Astrocyte of the cerebellum (primary cell): ENCODE data around the gene FAM120B.

Experiments used
- DNase-seq: peaks from one replicate; pipeline ENCODE4 v3.0.0-alpha.2; 2011; ENCODE audit warnings: low read depth
- H3K4me3 ChIP-seq: 2 replicates; pipeline ENCODE4 v1.5.1; 2011; ENCODE audit warnings: mild to moderate bottlenecking, low read depth, low read length, moderate library complexity
- in situ Hi-C: cut with HindIII; loops from 2 replicates; pipeline ENCODE4 v1.10.0; 2017; ENCODE audit warnings: low sequenced_read_pairs
- TF ChIP-seq, protein P1 (sequence below): IDR thresholded peaks from 2 replicates; pipeline ENCODE4 v1.5.1; 2012; ENCODE audit warnings: low read length, low read depth, moderate library complexity, mild to moderate bottlenecking; ENCODE audit errors: missing control alignments

FAM120B gene

DNA sequence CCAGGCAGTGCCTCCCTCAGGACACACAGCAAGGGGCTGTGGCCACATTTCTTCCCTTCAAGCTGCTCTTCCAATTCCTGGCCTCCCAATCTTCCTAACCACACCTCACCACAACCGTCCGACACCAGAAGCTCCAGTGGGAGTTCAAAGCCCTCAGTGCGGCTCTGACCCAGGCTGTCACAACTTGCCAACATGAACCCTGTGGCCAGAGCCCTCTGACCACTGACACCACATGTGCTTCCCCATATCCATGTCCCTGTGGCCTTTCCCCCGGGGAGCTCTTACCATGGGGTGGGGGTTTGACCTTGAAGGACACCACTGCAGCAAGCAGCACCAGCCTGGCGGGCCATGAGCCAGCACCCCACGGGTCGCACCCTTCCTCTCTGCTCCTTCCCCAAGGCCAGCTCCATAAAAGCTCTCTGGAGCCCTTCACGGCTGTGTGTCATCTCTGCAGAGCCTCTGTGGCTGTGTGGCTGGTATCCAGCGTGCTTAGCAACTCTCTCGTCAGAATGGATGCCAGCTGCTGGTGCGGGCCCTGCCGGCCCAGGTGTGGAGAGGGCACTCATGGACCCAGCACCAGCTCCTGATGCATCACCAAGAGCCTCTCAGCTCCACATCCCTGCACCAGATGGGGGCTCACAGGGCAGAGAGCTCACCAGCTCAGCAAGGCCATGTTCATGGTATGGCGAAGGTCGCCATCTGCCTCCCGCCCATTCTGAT lies 140.4 kb downstream of the FAM120B start:
- no peak for DNase-seq
- TF ChIP-seq, protein P1, sequence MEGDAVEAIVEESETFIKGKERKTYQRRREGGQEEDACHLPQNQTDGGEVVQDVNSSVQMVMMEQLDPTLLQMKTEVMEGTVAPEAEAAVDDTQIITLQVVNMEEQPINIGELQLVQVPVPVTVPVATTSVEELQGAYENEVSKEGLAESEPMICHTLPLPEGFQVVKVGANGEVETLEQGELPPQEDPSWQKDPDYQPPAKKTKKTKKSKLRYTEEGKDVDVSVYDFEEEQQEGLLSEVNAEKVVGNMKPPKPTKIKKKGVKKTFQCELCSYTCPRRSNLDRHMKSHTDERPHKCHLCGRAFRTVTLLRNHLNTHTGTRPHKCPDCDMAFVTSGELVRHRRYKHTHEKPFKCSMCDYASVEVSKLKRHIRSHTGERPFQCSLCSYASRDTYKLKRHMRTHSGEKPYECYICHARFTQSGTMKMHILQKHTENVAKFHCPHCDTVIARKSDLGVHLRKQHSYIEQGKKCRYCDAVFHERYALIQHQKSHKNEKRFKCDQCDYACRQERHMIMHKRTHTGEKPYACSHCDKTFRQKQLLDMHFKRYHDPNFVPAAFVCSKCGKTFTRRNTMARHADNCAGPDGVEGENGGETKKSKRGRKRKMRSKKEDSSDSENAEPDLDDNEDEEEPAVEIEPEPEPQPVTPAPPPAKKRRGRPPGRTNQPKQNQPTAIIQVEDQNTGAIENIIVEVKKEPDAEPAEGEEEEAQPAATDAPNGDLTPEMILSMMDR, result no peak
- no peak overlapping the region for H3K4me3 ChIP-seq
- in situ Hi-C loops, result no loop called here

DNA sequence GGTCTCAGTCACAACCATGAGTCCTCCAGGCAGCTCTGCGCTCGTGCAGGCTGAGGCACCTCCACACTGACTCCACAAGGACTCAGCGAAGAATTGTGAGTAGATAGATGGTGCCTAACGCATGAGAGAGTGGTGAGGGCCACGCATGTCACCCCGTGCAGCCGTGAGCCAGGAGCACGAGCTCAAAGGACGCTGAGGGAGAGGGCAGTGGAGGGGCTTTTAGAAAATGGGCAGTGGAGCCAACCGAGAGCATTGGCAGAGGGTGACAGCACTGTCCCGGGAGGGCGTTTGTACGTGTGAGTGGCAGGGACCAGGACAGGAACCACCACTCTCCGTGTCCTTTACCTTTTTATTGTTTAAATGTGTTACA lies 141.0 kb downstream of the FAM120B start:
- DNase-seq, result no peak
- in situ Hi-C loops, result no loop called here
- TF ChIP-seq, protein P1, result no peak
- H3K4me3 ChIP-seq, result no peak overlapping the region

DNA sequence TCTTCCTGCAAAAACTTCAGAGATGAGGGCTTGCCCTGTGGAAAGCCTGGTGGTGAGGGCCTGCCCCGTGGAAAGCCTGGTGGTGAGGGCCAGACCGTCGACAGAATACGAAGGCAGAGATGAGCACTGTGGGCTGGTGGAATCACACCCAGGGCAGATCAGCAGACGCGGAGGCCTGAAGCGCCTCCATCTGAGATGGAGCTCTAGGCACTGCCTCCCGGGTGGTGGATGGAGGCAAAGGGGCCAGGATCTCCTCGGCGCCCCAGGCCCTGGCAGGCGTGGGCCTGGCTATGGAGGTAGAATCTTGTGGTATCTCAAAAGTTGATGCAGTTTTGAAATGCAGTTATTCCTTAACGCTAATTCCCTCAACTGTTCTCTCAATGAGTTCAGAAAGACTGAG lies 141.8 kb downstream of the FAM120B start:
- in situ Hi-C loops, result no loop called here
- TF ChIP-seq, protein P1, result no peak
- no peak overlapping the region for H3K4me3 ChIP-seq
- DNase-seq, result no peak

DNA sequence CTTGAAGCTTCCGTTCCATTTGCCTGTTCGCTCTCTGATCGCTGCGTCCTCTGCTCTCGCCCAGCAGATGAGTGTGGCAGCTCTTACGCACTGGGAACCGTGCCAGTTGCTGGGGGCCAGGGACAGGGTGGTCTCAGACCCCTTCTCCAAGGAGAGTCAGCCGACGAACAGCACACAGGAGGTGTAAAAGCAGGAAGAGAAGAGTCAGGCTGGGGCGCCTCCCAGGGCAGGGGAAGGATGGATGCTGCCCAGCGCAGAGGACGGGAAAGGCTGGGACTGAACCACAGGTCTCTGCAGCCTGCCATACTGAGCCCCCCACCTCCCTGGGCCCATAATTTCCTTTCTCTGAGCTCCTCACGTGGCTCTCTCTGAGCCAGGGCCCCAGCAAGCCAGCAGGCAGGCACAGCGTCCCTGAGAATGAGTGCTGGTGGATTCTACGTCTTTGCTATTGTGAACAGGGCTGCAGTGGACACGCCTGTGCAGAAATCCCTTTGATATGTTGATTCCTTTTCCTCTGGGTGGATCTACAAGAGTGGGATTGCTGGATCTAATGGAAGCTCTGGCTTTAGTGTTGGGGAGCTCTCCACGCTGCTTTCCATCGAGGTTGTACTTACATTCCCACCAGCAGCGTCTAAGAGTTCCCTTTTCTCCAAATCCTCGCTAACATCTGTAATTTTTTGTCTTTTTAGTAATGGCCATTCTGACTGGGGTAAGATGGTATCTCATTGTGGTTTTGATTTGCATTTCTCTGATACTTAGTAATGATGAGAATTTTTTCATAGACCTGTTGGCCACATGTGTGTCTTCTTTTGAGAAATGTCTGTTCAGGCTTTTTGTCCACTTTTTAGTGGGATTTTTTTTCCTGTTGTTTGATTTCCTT lies 142.4 kb downstream of the FAM120B start:
- no peak for DNase-seq
- in situ Hi-C loops, result no loop called here
- H3K4me3 ChIP-seq, result no peak overlapping the region
- TF ChIP-seq, protein P1, result no peak

DNA sequence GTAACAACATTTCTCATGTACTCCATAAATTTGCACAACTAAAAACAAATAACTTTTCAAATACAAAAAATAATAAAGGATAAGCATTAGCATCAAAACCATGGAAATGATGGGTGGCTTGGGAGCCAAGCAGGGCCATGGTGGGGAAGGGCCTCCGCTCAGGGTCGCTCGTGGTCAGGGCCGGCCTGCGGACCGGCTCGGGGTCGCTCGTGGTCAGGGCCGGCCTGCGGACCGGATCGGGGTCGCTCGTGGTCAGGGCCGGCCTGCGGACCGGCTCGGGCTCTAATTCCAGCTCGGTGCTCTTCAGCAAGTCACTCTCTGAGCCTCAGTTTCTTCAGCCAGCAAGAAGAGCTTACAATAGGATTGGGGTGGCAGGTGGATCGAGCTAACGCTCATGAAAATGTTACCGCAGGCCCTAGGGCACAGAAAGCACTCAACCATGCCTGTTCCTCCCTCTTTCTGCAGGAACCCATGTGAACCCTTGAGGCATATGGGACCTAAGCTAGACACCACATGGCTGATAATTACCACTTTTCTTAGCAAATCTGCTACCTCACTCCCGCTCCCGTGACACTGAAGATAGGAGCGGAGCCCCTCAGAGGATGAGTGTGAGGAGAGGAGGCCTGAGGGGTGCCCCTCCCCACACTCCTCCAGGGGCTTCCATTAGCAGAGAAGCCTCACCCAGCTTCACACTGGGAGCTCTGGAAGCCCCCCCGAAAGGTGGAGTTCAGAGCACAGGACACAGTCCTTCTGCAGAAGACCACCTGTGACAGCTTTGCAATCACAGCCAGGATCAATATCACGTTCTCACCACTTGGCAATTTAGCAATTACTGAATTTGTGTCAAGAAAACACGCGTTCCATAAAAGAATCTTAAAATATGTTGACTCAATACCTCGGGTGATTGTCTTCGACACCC lies 143.5 kb downstream of the FAM120B start:
- TF ChIP-seq, protein P1, result no peak
- in situ Hi-C loops, result no loop called here
- no peak for DNase-seq
- H3K4me3 ChIP-seq, result no peak overlapping the region

DNA sequence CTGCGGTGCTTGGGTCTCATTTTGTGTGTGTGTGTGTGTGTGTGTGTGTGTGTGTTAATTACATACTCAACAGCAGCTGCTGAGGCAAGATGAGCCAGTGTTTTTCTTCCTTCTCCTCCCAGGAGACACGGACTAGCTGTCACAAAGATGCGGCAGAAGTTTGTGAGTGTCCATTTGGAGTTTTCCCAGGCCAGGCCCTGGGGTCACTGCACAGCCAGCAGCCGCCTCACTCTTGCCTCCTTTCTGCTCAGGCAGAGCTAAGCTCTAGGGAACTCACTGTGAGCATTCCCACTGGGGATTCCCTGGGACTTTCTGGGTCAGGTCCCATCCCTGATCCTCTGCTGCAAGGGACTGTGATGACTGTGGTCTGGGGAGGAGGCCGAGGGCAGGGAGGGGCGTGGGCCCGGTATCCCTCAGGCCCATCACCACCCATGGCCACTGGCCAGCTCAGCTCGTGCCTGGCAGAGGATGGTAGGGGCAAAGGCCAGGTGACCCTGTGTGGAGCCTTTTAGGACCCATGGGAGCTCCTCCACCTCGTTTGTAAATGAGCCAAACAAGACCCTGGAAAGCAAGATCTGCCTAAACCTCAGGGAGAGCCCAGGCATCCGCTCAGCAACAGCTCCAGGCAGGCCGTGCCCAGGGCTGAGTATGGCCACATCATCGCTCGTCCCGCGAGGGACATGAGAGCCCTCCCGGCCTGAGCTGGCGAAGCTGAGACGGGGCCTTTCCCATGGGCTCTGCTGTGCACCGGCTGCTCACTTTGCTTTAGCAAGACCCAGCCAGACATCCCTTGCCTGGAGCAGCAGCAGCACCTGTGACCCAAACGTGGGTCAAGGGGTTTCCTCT lies 144.6 kb downstream of the FAM120B start:
- no peak overlapping the region for H3K4me3 ChIP-seq
- no peak for DNase-seq
- in situ Hi-C loops, result no loop called here
- TF ChIP-seq, protein P1, result no peak
